G401.6 (cell line): ENCODE data around the gene CENPM.

Experiments
- FAIRE-seq: peaks from 2 replicates; lab custom pipeline; 2012; peaks lifted over from hg19 to GRCh38; lab: Jason Lieb, UNC

The CENPM gene

DNA sequence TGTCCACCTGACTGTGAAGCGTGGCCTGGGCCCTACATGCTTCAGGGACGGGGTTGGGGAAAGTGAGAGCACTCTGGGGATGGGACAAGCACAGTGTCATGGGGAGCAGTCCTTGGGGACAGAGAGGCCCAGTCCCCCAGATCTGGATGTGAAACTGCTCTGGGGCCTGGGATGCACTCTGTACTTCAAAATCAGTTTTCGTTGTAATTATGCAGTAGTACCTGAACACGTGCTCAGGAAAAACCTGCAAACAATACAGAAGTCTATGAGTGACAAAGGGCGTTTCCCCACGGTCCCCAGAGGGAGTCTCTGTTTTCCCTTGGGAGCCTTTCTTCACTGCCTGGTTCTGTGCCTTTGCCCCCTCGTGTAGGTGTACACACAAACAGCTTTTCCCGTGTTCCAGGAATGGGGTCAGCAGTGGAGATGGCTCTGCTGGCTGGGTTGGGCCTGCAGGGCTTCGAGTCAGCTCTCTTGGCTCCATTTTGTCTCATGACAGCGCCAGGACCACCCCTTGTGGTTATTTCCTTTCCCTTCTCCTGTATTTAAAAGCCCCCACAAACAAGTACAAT lies 15.2 kb downstream of the CENPM start:
- FAIRE-seq = no peak

- no peak for FAIRE-seq
These were observed 17.5 kb downstream of the CENPM start for GRCh38 chr22:41929418-41929810.

DNA sequence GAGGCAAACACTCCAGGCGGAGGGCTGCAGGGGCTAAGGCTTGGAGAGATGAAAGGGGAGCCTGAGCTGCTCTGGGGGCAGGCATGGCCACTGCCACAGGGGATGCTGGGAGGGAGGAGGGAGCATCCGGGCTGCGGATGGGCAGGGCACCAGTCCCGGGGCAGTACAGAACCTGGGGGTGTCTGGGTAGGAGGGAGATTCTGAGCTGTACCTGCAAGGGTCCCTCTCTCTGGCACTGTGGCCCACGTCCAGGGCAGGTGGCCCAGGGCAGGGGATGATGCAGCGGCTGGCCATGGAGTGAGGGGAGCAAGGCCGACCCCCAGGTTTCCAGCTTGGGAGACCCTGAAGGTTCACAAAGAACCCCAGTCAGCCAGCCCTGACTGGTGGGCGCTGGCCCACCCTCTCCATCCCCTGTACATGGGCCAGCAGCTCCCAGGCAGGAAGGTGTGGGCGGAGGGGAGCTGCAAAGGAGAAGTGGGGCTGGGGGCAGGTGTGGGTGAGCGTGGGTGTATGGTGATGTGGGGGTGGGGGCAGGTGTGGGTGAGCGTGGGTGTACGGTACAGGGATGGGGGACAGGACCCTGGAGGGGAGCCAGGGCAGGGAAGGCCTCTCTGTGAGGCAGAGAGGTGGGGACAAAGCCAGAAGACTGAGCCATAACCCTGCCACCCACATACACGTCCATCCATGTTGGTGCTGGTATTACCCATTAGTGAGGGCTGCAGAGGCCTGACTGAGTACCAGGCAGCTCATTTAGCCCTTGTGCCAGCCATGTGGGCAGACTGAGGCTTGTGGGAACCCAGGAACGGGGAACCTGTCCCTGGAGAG lies 18.1 kb downstream of the CENPM start:
- FAIRE-seq = no peak

- FAIRE-seq = no peak
These were observed 19.1 kb downstream of the CENPM start for GRCh38 chr22:41927813-41928212.

DNA sequence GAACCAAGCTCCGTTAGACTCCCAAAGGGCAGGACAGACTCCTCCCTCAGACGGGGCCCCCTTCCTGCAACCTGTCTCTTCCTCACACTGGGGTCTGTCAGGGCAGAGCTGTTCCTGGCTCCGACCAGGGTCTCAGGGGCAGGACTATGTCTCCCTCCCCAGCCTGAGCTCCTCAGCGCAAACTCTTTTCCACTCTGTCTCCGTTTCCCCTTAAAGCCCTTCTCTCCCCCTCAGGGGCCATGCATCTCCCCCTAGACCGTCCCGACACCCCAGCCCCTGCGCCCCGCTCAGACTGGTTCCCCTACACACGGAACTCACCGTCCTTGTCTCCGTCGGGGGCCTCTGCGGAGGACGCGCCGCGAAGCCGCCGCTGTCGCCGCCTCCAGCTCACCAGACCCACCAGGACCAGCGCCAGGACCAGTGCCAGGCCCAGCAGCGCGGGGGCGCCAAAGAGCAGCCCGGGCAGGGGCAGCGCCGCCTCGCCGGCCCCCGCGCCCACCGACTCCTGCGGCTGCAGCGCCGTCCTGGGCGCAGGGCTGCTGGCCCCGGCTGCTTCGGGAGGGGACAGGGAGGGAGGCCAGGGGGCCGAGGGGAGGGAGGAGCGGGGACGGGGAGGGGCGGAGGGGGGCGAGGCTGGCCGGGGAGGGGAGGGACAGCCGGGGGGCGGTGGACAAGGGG lies 21.0 kb downstream of the CENPM start:
- no peak for FAIRE-seq

GRCh38 chr22:41923595-41924276 lies 23.2 kb downstream of the CENPM start:
- no peak for FAIRE-seq

DNA sequence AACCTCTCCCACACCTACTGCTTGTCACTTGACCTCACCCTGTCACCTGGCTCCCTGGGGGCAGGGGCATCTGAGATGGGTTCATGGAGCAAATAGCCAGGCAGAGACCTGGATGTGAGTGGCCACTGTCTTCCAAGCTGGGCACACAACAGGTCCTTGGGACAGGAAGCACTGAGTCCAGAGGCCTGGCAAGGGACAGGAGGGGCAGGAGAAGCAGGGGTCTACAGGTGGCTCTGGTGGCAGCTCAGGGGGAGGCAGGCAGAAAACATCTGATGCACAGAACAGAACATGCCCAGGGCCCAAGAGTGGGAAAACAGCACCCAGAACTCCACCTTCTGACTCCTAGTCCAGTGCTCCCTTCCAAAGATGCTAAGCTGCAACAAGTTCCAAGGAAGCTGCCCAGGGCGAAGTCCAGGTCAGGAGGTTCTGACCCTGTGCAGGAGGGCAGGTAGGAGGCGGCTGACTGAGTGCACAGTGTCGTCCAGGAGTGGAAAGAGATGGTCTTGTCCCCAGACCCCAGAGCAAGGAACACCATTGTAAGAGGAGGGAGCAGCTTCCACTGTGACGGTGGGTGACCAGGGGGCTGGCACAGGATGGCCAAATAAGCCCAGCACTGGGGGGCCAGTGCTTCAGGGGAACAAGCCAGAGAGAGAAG lies 23.9 kb downstream of the CENPM start:
- no peak for FAIRE-seq

GRCh38 chr22:41922328-41922727 lies 24.6 kb downstream of the CENPM start:
- FAIRE-seq = no peak

DNA sequence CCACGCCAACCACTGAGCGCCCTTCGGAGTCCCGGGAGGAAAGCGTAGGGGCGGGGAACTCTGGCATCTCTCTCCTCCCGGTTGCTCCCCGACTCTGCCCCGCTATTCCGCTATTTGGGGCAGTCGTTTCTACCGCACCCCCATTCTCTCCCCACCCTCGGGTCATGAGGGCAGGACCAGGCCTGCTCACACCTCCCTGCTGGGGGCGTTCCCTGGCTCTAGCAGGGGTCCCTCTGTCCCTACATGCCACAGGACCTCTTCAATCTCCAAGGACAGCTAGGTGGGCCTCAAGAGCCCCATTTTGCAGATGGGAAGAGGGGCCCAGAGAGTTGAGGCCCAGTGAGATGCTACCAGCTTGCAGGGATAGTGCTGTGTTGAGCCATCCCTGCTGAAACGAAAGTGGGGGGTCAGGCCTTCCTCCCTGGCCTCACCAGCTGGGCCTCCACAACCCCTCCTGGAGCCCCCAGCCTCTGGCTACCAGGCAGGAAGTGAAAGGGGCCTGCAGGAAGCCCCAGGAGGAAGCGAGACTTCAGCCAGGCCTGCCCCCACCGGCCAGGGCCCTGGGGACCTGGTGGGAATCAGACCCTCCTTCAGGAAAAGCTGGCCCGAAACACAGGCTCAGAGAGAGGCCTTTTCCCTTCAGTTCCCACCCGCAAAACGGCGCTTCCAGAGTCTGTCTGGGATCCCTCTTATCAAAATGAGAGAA lies 26.5 kb downstream of the CENPM start:
- FAIRE-seq = no peak

- FAIRE-seq = no peak
These were observed 27.4 kb downstream of the CENPM start for GRCh38 chr22:41919357-41920224.

DNA sequence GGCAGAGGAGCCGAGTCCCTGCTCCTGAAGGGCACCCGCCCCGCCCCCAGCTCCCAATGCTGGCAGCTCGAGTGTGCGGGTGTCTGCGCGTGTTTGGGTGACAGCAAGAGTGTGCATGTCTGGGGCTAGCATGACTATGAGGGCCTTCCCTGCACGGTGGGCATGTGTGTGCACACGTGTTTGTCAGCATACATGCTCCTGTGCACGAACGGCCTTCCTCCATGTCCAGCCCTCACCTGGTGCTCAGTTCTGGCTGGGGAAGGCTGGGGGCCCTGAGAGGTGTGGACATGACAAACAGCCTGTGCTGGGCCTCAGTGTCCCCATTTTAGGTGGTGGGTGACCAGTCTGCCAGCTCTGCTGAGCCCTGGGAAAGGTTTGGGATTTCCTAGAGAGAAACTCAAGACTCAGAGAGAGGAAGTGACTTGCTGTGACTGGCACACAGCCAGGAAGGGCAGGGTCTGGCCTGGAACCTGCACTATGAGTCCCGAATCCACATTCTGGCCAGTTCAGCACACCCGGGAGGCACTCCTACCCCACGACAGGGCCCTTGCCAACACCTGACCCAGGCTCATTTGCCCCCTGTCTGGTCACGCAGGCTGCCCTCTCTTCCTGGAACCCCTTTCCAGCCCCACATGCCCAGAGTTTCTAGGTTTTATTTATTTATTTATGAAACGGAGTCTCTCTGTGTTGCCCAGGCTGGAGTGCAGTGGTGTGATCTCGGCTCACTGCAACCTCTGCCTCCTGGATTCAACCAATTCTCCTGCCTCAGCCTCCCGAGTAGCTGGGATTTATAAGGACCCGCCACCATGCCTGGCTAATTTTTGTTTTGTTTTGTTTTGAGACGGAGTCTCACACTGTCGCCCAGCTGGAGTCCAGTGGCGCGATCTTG lies 28.8 kb downstream of the CENPM start:
- FAIRE-seq = no peak

- no peak for FAIRE-seq
These were observed 29.5 kb downstream of the CENPM start for GRCh38 chr22:41917375-41917902.

GRCh38 chr22:41916745-41917358 lies 30.1 kb downstream of the CENPM start:
- FAIRE-seq = no peak

- FAIRE-seq = no peak
These were observed 31.0 kb downstream of the CENPM start for GRCh38 chr22:41915786-41916493.

GRCh38 chr22:41915035-41915785 lies 31.7 kb downstream of the CENPM start, which contains the start of gene SHISA8:
Gene SHISA8, minus strand, starts transcription at chr22:41915074. Its CDS starts 407 bp downstream, at chr22:41914667.
- FAIRE-seq = no peak

DNA sequence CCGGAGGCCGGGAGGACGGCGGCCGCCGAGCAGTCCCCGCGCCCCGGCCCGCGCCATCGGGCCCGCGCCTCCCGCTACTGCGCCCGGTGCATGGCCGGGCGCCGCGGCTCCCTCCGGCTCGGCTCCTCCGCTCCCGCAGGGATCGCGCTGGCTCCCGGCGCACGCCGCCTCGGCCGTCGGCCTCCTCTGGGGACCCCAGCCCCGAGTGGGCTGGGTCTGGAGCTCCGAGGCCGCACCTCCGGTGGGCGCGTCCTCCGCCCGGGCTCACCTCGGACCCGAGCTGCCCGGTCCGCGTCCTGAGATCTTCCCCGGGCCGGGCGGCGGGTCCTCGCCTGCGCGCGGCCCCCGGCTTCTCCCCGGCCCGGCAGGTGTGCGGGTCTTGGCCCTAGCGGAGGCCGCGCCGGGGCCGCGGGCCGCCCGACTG lies 32.3 kb downstream of the CENPM start:
- FAIRE-seq = no peak

GRCh38 chr22:41913842-41914534 lies 33.0 kb downstream of the CENPM start:
- no peak for FAIRE-seq
